ENCODE data around the gene FAM149B1.

FAM149B1 gene

GRCh38 chr10:73293461-73293860, 125.5 kb downstream of the FAM149B1 start:
- DNase-seq: no peak
